Osteoblast (primary cell): ENCODE measurements around the gene TNFRSF1A. TPM values are rescaled to one million over a fixed set of nuclear protein-coding genes. Genes with fewer than 3 reads are reported as not detected.
A peak's percentile ranks its signal among the peaks of the same experiment; 100 is the strongest.

ENCODE experiments used
- DNase-seq: peaks from one replicate; pipeline ENCODE4 v3.0.0; 2011; ENCODE audit warnings: low spot score, mixed read lengths; ENCODE audit not compliant: insufficient read length; ENCODE audit errors: missing footprints
- H2AFZ ChIP-seq: 2 replicates; pipeline ENCODE4 v1.6.0; 2011; ENCODE audit warnings: mild to moderate bottlenecking, low read length
- H3K27ac ChIP-seq: 2 replicates; pipeline ENCODE4 v1.5.1; 2011; ENCODE audit warnings: mild to moderate bottlenecking, low read depth, low read length, moderate library complexity
- H3K27me3 ChIP-seq: 2 replicates; pipeline ENCODE4 v1.6.0; 2012; ENCODE audit warnings: mild to moderate bottlenecking, control low read depth, inconsistent platforms, low read length, moderate library complexity; ENCODE audit not compliant: insufficient read depth
- H3K36me3 ChIP-seq: 2 replicates; pipeline ENCODE4 v1.5.1; 2011; ENCODE audit warnings: mild to moderate bottlenecking, low read length, control low read depth, moderate library complexity; ENCODE audit not compliant: insufficient read depth
- H3K4me1 ChIP-seq: 2 replicates; pipeline ENCODE4 v1.5.1; 2011; ENCODE audit warnings: mild to moderate bottlenecking, low read length, control low read depth, moderate library complexity; ENCODE audit not compliant: insufficient read depth
- H3K4me2 ChIP-seq: 2 replicates; pipeline ENCODE4 v1.6.0; 2011; ENCODE audit warnings: mild to moderate bottlenecking, low read length; ENCODE audit not compliant: insufficient read depth
- H3K4me3 ChIP-seq: fragments of 200-600 bp; sonication (generic); 3 replicates; pipeline ENCODE4 v1.5.1; 2012; ENCODE audit warnings: mild to moderate bottlenecking, low read length, inconsistent platforms; ENCODE audit not compliant: insufficient read depth
- H3K79me2 ChIP-seq: 2 replicates; pipeline ENCODE4 v1.6.0; 2012; ENCODE audit warnings: mild to moderate bottlenecking, low read length, control low read depth, inconsistent platforms; ENCODE audit not compliant: insufficient read depth
- H3K9me3 ChIP-seq: 2 replicates; pipeline ENCODE4 v1.5.1; 2011; ENCODE audit warnings: low read depth, low read length, control low read depth
- H4K20me1 ChIP-seq: 2 replicates; pipeline ENCODE4 v1.6.0; 2012; ENCODE audit warnings: mild to moderate bottlenecking, low read length, control low read depth; ENCODE audit not compliant: insufficient read depth
- CTCF ChIP-seq: IDR thresholded peaks from 2 replicates; pipeline ENCODE4 v1.5.1; 2011; ENCODE audit warnings: mild to moderate bottlenecking, low read depth, low read length, moderate library complexity; ENCODE audit errors: extremely low read depth
- total RNA-seq: library from RNA; depleted of rRNA; stranded (reverse); fragments of >200 nt; gene quantifications from 2 replicates; pipeline ENCODE4 v1.2.3, GENCODE V29; 2012

The TNFRSF1A gene
- total RNA-seq, 1 donor: 228 TPM

- peaks cover 62% of the 10 kb centered on the region for H3K36me3 ChIP-seq
- H3K4me1 ChIP-seq: peaks cover 42% of the 10 kb centered on the region
- no peak overlapping the region for H3K4me2 ChIP-seq
- TF ChIP-seq CTCF: peak; percentile 51
- H3K79me2 ChIP-seq: peaks cover 40% of the 10 kb centered on the region
- no peak overlapping the region for H2AFZ ChIP-seq
- H3K27me3 ChIP-seq: no peaks in the 10 kb centered on the region
- H3K9me3 ChIP-seq: no peaks in the 10 kb centered on the region
- no peak overlapping the region for H3K4me3 ChIP-seq
- H4K20me1 ChIP-seq: peaks cover 20% of the 10 kb centered on the region
- peak overlapping the region; percentile 15 for H3K27ac ChIP-seq
- peak; percentile 96 for DNase-seq
Observed at GRCh38 chr12:6326316-6327228, 15.3 kb downstream of the TNFRSF1A start.

GRCh38 chr12:6324936-6325750 lies 16.7 kb downstream of the TNFRSF1A start:
- DNase-seq: peak; percentile 76
- no peak overlapping the region for H3K4me2 ChIP-seq
- H2AFZ ChIP-seq: no peak overlapping the region
- peaks cover 40% of the 10 kb centered on the region for H3K4me1 ChIP-seq
- H3K9me3 ChIP-seq: no peaks in the 10 kb centered on the region
- H4K20me1 ChIP-seq: peaks cover 20% of the 10 kb centered on the region
- peaks cover 26% of the 10 kb centered on the region for H3K79me2 ChIP-seq
- no peak for TF ChIP-seq CTCF
- peak overlapping the region; percentile 52 for H3K27ac ChIP-seq
- H3K36me3 ChIP-seq: peaks cover 48% of the 10 kb centered on the region
- no peak overlapping the region for H3K4me3 ChIP-seq
- H3K27me3 ChIP-seq: no peaks in the 10 kb centered on the region

- peaks cover 40% of the 10 kb centered on the region for H3K4me1 ChIP-seq
- TF ChIP-seq CTCF: no peak
- H3K27me3 ChIP-seq: no peaks in the 10 kb centered on the region
- no peak overlapping the region for H2AFZ ChIP-seq
- H3K4me3 ChIP-seq: no peak overlapping the region
- H3K79me2 ChIP-seq: peaks cover 18% of the 10 kb centered on the region
- peaks cover 38% of the 10 kb centered on the region for H3K36me3 ChIP-seq
- peak overlapping the region; percentile 47 for H3K4me2 ChIP-seq
- peak; percentile 69 for DNase-seq
- peaks cover 20% of the 10 kb centered on the region for H4K20me1 ChIP-seq
- peak overlapping the region; percentile 72 for H3K27ac ChIP-seq
- H3K9me3 ChIP-seq: no peaks in the 10 kb centered on the region
Observed at GRCh38 chr12:6323995-6324711, 17.7 kb downstream of the TNFRSF1A start.
